ENCODE data around the gene HOXD12.

Gene HOXD12

DNA sequence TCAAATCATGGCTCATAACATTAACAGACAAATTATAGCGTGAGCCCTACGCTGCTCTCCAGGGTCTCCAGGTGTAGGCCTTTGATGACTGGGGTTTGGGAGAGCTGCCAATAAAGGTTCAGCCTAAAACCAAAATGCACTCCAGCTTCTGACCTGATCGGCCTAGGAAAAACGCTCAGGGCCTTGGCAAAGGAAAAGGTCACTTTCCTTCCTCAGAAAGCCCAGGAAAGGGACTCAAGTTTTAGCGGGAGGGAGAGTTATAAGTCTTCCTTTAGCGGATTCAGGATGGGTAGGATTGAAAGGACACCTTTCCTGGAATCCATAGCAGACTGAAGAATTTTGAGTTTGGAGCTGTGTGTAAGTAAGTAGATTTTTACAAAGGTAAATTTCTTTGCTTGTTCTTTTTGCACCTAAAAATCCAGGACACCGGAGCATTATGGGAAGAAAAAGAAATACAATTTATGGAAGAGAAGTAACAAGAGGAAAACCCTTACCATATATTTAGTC is 24.6 kb upstream of the HOXD12 start:
- DNase-seq (ENCODE audit: insufficient read length), result no peak
- no peak for TF ChIP-seq POLR2AphosphoS5 (IDR thresholded peaks at IDR 0.05; ENCODE audit: low read depth, low read length)
- no peak for TF ChIP-seq POLR2A (IDR thresholded peaks at IDR 0.05; ENCODE audit: low read depth, low read length)
- TF ChIP-seq TAF1 (IDR thresholded peaks at IDR 0.05; ENCODE audit: borderline replicate concordance, low read depth, low read length), result no peak
- FAIRE-seq, result no peak

DNA sequence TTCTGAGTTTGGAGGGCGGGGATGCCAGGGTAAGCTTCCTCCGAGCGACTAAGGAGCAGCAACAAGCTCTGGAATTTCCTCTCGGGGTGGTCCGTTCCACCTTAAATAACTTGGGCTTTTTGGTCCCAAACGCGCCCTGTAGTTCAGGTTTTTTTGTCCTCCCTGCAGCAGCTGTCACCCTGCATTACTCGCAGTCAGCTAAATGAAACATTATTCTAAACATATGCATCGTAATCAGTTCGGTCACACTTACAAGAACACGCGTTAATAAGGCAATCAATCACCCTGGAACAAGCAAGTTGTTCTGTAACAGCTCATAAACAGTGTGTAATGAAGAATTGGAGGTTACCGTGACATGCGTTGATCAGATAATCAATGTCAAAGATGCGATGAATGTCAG is 24.1 kb upstream of the HOXD12 start:
- no peak for DNase-seq (ENCODE audit: insufficient read length)
- TF ChIP-seq POLR2A (IDR thresholded peaks at IDR 0.05; ENCODE audit: low read depth, low read length) (no peak), TAF1 (IDR thresholded peaks at IDR 0.05; ENCODE audit: borderline replicate concordance, low read depth, low read length) (no peak), POLR2AphosphoS5 (IDR thresholded peaks at IDR 0.05; ENCODE audit: low read depth, low read length) (no peak)
- peak; percentile 50 for FAIRE-seq

DNA sequence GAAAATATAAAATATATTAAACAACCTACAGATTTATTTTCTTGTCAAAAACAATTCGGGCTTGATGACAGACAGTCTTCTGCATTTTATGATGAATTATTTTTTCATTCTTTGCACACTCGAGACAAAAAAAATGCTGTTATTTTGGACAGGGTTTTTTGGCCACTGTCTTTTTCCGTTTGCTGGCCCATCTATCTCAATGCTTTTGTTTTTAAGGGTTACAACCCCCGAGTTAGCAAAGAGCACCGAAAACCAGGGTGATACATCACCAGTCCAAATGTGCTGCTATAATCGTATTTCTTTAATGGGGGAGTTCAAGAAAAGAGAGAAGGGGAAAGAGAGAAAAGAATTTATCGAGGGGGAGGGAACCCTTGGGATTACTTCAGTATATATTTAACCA is 23.5 kb upstream of the HOXD12 start:
- FAIRE-seq (no peak), DNase-seq (ENCODE audit: insufficient read length) (no peak)
- TF ChIP-seq POLR2A (IDR thresholded peaks at IDR 0.05; ENCODE audit: low read depth, low read length) (no peak), TAF1 (IDR thresholded peaks at IDR 0.05; ENCODE audit: borderline replicate concordance, low read depth, low read length) (no peak), POLR2AphosphoS5 (IDR thresholded peaks at IDR 0.05; ENCODE audit: low read depth, low read length) (no peak)

- no peak for DNase-seq (ENCODE audit: insufficient read length)
- TF ChIP-seq POLR2A (IDR thresholded peaks at IDR 0.05; ENCODE audit: low read depth, low read length) (no peak), POLR2AphosphoS5 (IDR thresholded peaks at IDR 0.05; ENCODE audit: low read depth, low read length) (no peak), TAF1 (IDR thresholded peaks at IDR 0.05; ENCODE audit: borderline replicate concordance, low read depth, low read length) (no peak)
- no peak for FAIRE-seq
Measured at GRCh38 chr2:176076796-176077195, 22.8 kb upstream of the HOXD12 start.

- no peak for TF ChIP-seq POLR2A (IDR thresholded peaks at IDR 0.05; ENCODE audit: low read depth, low read length)
- TF ChIP-seq TAF1 (IDR thresholded peaks at IDR 0.05; ENCODE audit: borderline replicate concordance, low read depth, low read length), result no peak
- TF ChIP-seq POLR2AphosphoS5 (IDR thresholded peaks at IDR 0.05; ENCODE audit: low read depth, low read length), result no peak
- DNase-seq (ENCODE audit: insufficient read length), result no peak
- no peak for FAIRE-seq
Measured at GRCh38 chr2:176078541-176079284, 20.9 kb upstream of the HOXD12 start.

DNA sequence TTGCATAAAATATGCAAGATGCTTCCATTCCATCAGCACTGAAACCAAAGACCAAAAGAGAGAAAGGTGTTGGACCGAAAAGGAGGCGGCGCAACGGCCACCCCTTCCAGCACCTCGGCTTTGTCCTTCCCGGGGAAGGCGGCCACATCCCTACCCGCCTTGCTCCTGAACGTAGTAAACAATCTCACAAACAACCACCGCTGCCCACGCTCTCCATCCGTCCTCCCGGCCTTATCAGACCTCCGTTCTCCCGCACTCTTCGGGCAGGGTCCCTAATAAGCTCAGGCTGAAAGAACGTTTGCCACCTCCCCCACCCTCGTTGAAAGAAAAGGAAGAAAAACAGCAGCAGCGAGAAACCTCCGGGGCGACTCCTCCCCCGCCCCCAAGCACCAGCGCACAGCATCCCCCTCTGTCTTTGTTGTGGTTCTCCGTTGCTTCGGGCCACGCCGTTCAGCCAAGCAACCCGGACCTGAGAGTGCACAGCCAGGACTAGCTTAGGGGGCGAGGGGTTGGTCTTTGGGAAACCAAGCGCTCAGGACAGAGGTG is 20.2 kb upstream of the HOXD12 start:
- TF ChIP-seq TAF1 (IDR thresholded peaks at IDR 0.05; ENCODE audit: borderline replicate concordance, low read depth, low read length), result no peak
- TF ChIP-seq POLR2AphosphoS5 (IDR thresholded peaks at IDR 0.05; ENCODE audit: low read depth, low read length), result no peak
- no peak for TF ChIP-seq POLR2A (IDR thresholded peaks at IDR 0.05; ENCODE audit: low read depth, low read length)
- FAIRE-seq (no peak), DNase-seq (ENCODE audit: insufficient read length) (no peak)

DNA sequence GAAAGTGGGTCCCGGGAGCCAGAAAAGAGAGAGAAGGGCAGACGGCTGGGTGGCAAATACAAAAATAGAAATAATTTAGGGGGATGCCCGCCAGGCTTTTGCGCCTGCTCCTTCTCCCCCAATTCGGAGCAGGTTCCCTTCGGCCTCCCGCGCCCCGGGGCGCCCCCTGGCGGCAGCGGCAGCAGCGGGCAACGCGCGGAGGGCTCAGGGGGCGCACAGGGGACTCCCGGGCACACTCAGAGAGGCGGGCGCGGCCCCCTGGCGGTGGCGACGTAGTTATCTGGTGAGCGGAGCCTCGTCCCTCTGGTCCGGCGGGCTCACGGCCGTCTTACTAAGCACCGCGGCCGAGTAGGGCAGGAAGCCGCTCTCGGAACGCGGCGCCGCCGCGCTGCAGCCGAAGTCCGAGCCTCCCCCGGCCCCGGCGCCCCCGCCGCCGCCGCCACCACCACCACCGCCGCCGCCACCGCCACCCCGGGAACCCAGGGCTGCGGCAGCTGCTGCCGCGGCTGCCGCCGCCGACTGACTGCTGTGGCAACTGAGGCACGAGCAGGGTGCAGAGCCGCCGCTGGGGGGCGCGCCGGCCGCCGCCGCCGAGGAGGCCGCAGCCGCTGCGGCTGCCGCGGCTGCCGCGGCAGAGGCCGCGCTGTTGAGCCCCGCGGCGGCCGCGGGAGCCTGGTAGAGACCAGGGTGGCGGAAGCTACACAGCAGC is 19.6 kb upstream of the HOXD12 start:
- DNase-seq (ENCODE audit: insufficient read length), result no peak
- FAIRE-seq, result no peak
- no peak for TF ChIP-seq POLR2A (IDR thresholded peaks at IDR 0.05; ENCODE audit: low read depth, low read length)
- TF ChIP-seq TAF1 (IDR thresholded peaks at IDR 0.05; ENCODE audit: borderline replicate concordance, low read depth, low read length), result no peak
- TF ChIP-seq POLR2AphosphoS5 (IDR thresholded peaks at IDR 0.05; ENCODE audit: low read depth, low read length), result no peak

DNA sequence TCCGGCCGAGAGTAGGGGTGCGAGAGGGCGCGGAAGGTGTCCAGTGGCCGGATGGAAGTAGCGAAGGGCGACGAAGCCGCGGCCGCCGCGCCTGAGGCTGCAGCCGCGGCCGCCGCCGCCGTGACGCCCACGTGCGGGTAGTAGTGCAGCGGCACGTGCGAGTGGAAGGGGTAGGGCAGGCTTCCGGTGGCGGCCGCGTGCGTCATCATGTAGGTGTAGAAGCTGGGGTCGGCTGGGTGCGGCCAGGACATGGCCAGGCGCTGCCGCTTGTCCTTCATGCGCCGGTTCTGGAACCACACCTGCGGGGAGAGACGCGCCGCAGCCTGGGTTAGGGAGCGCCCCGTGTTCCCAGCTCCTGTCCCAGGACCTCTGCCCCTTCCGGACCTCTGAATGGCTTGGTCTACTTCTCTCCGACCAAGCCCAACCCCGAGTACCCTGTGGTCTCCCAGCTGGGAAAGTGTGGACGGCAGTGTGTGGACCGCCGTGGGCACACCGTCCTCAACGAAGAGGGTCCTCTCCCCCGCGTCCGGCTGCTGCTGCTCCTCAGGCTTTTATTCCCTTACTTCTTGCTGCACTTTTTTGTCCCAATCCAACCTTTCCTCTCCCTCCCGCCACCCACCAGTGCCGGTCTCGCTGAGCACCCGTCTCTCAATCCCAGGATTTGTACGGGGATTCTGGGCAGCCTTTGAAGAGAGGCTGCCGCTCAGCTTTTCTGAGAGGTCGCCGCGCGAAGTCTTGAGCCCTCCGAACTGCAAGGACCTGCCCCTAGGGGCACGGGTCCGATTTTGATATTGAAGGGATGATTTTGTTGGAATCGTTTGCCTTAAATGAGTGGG is 18.8 kb upstream of the HOXD12 start:
- FAIRE-seq (no peak), DNase-seq (ENCODE audit: insufficient read length) (no peak)
- no peak for TF ChIP-seq TAF1 (IDR thresholded peaks at IDR 0.05; ENCODE audit: borderline replicate concordance, low read depth, low read length)
- TF ChIP-seq POLR2A (IDR thresholded peaks at IDR 0.05; ENCODE audit: low read depth, low read length), result no peak
- TF ChIP-seq POLR2AphosphoS5 (IDR thresholded peaks at IDR 0.05; ENCODE audit: low read depth, low read length), result no peak

DNA sequence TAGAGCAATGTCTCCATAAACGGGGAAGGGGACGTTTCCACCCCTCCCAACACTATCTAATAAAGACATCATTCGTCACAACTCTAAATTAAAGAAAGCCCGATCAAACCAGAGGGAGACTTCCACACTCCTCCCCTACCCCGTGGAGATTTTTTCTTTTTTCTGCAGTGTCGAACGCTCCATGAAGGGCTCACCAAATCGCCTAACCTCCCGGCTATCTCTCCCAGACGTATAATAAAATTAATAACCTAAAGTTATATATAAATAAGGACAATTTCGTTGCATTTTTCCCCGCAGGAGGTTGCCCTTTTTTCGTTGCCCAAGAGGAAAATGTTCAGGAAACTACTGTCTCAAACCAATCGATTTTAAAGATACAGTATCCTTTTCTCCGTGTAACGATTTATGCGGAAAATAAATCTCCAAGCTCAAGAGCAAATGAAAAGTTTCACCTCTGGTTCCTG is 18.2 kb upstream of the HOXD12 start:
- FAIRE-seq (no peak), DNase-seq (ENCODE audit: insufficient read length) (no peak)
- TF ChIP-seq POLR2A (IDR thresholded peaks at IDR 0.05; ENCODE audit: low read depth, low read length), result no peak
- no peak for TF ChIP-seq TAF1 (IDR thresholded peaks at IDR 0.05; ENCODE audit: borderline replicate concordance, low read depth, low read length)
- TF ChIP-seq POLR2AphosphoS5 (IDR thresholded peaks at IDR 0.05; ENCODE audit: low read depth, low read length), result no peak

GRCh38 chr2:176081837-176082524 is 17.6 kb upstream of the HOXD12 start:
- no peak for FAIRE-seq
- no peak for DNase-seq (ENCODE audit: insufficient read length)
- no peak for TF ChIP-seq POLR2A (IDR thresholded peaks at IDR 0.05; ENCODE audit: low read depth, low read length)
- no peak for TF ChIP-seq TAF1 (IDR thresholded peaks at IDR 0.05; ENCODE audit: borderline replicate concordance, low read depth, low read length)
- no peak for TF ChIP-seq POLR2AphosphoS5 (IDR thresholded peaks at IDR 0.05; ENCODE audit: low read depth, low read length)
